Neural progenitor cell (in vitro differentiated cells): ENCODE data around the gene PXDC1. TPM values are rescaled to one million over a fixed set of nuclear protein-coding genes. Genes with fewer than 3 reads are reported as not detected.

Source experiments
- DNase-seq: peaks from one replicate; pipeline ENCODE4 v3.0.0-alpha.2; 2016; ENCODE audit warnings: low spot score
- H2AFZ ChIP-seq: fragments of 200-600 bp; sonication (generic); replicated peaks from 2 replicates; pipeline ENCODE4 v1.6.1; 2016; ENCODE audit warnings: antibody characterized with exemption
- H3F3A ChIP-seq: fragments of 200-600 bp; sonication (generic); 2 replicates; pipeline ENCODE4 v1.6.1; 2016; ENCODE audit warnings: antibody characterized with exemption, low read depth
- H3K27ac ChIP-seq: fragments of 200-600 bp; sonication (generic); 2 replicates; pipeline ENCODE4 v1.5.1; 2016; ENCODE audit warnings: mild to moderate bottlenecking
- H3K27me3 ChIP-seq: fragments of 200-600 bp; sonication (generic); 2 replicates; pipeline ENCODE4 v1.6.1; 2016; ENCODE audit warnings: mild to moderate bottlenecking, moderate library complexity
- H3K36me3 ChIP-seq: fragments of 200-600 bp; sonication (generic); 2 replicates; pipeline ENCODE4 v1.5.1; 2016
- H3K4me1 ChIP-seq: fragments of 200-600 bp; sonication (generic); 2 replicates; pipeline ENCODE4 v1.6.1; 2016; ENCODE audit warnings: mixed run types
- H3K4me2 ChIP-seq: fragments of 200-600 bp; sonication (generic); 2 replicates; pipeline ENCODE4 v1.6.1; 2016
- H3K4me3 ChIP-seq: fragments of 200-600 bp; sonication (generic); 2 replicates; pipeline ENCODE4 v1.5.1; 2016
- H3K79me2 ChIP-seq: fragments of 200-600 bp; sonication (generic); 2 replicates; pipeline ENCODE4 v1.6.1; 2016; ENCODE audit warnings: low read depth
- H3K9ac ChIP-seq: fragments of 200-600 bp; sonication (generic); 2 replicates; pipeline ENCODE4 v1.6.1; 2016
- H3K9me3 ChIP-seq: fragments of 200-600 bp; sonication (generic); 2 replicates; pipeline ENCODE4 v1.5.1; 2016; ENCODE audit warnings: low read depth
- H4K20me1 ChIP-seq: fragments of 200-600 bp; sonication (generic); 2 replicates; pipeline ENCODE4 v1.6.1; 2016; ENCODE audit warnings: low read depth
- H3K27ac Mint-ChIP-seq: 3 replicates; pipeline ENCODE4 v1.8.0; 2021; ENCODE audit warnings: mixed read lengths
- H3K27me3 Mint-ChIP-seq: 2 replicates; pipeline ENCODE4 v1.8.0; 2022; ENCODE audit warnings: low read depth, mild to moderate bottlenecking, inconsistent platforms, moderate library complexity, mixed read lengths; ENCODE audit not compliant: insufficient read depth
- H3K36me3 Mint-ChIP-seq: 3 replicates; pipeline ENCODE4 v1.8.0; 2021; ENCODE audit warnings: mixed read lengths
- H3K4me1 Mint-ChIP-seq: 3 replicates; pipeline ENCODE4 v1.8.0; 2021; ENCODE audit warnings: mixed read lengths
- H3K4me3 Mint-ChIP-seq: 3 replicates; pipeline ENCODE4 v1.8.0; 2021; ENCODE audit warnings: mild to moderate bottlenecking, moderate library complexity, mixed read lengths
- H3K9me3 Mint-ChIP-seq: 3 replicates; pipeline ENCODE4 v1.8.0; 2020; ENCODE audit warnings: mixed read lengths
- EZH2 ChIP-seq: fragments of 200-600 bp; sonication (generic); IDR thresholded peaks from 2 replicates; pipeline ENCODE4 v1.6.1; 2017; ENCODE audit warnings: antibody characterized with exemption, mild to moderate bottlenecking, moderate library complexity
- EZH2phosphoT487 ChIP-seq: fragments of 200-600 bp; sonication (generic); IDR thresholded peaks from 2 replicates; pipeline ENCODE4 v1.6.1; 2017; ENCODE audit warnings: antibody characterized with exemption
- total RNA-seq: library from RNA; depleted of rRNA; stranded (reverse); fragments of >200 nt; gene quantifications from 2 replicates; pipeline ENCODE4 v1.2.3, GENCODE V29; 2015; ENCODE audit warnings: low replicate concordance
- TF ChIP-seq, protein P1 (sequence below): fragments of 200-600 bp; sonication (generic); IDR thresholded peaks from 2 replicates; pipeline ENCODE4 v1.5.1; 2017; ENCODE audit warnings: antibody characterized with exemption, mild to moderate bottlenecking

The PXDC1 gene
- total RNA-seq, 1 donor from 2014 or later: 2.0 TPM

GRCh38 chr6:3753228-3753835, 1.8 kb upstream of the PXDC1 start:
- no peak overlapping the region for H3K27ac Mint-ChIP-seq
- DNase-seq: no peak
- peaks cover 17% of the 10 kb centered on the region for H3K27me3 Mint-ChIP-seq
- Histone ChIP-seq H3K9ac (no peak overlapping the region), H3F3A (peaks cover 19% of the 10 kb centered on the region), H3K4me1 (peaks cover 7% of the 10 kb centered on the region), H3K27ac (no peak overlapping the region), H4K20me1 (peaks cover 3% of the 10 kb centered on the region), H3K36me3 (no peaks in the 10 kb centered on the region), H3K9me3 (no peaks in the 10 kb centered on the region), H3K4me3 (no peak overlapping the region), H3K4me2 (no peak overlapping the region), H3K79me2 (no peaks in the 10 kb centered on the region), H2AFZ (no peak overlapping the region), H3K27me3 (peaks cover 79% of the 10 kb centered on the region)
- no peaks in the 10 kb centered on the region for H3K36me3 Mint-ChIP-seq
- H3K4me1 Mint-ChIP-seq: peaks cover 31% of the 10 kb centered on the region
- H3K4me3 Mint-ChIP-seq: peak overlapping the region; percentile 76
- TF ChIP-seq, protein P1, sequence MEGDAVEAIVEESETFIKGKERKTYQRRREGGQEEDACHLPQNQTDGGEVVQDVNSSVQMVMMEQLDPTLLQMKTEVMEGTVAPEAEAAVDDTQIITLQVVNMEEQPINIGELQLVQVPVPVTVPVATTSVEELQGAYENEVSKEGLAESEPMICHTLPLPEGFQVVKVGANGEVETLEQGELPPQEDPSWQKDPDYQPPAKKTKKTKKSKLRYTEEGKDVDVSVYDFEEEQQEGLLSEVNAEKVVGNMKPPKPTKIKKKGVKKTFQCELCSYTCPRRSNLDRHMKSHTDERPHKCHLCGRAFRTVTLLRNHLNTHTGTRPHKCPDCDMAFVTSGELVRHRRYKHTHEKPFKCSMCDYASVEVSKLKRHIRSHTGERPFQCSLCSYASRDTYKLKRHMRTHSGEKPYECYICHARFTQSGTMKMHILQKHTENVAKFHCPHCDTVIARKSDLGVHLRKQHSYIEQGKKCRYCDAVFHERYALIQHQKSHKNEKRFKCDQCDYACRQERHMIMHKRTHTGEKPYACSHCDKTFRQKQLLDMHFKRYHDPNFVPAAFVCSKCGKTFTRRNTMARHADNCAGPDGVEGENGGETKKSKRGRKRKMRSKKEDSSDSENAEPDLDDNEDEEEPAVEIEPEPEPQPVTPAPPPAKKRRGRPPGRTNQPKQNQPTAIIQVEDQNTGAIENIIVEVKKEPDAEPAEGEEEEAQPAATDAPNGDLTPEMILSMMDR: no peak
- TF ChIP-seq EZH2: no peak
- no peak for TF ChIP-seq EZH2phosphoT487
- no peaks in the 10 kb centered on the region for H3K9me3 Mint-ChIP-seq

DNA sequence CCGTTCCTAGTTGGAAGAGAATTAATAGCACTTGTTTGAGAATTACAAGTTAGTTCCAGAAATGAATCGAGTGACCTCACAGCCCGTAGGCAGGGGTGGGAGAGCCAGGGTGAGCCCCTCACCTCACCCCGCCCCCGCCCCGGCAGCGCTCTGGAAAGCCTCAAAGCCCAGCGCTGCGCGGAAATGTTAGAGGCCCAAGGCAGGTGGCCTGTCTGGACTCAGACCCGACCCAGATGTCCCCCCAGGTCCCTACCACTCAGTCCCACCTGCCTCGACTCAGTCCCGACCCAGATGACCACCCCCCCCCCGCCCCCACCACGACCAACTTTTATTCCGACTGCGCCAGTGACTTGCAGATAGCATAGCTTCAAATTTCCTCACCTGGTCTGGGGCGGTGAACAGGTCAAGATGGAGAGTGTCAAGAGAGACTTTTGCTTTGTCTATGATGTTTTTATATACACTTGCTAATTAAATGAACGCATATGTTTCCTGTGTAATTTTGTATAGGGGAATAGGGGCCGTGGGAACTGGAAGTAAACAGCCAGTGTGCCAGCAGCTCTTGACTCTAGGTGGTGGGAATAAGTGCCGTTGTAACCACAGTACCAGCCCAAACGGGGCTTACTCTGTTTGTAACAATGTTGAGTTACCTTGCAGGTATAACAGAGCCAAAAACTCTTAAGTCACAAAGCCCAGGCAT, 1.2 kb upstream of the PXDC1 start:
- Mint-ChIP-seq H3K36me3 (no peaks in the 10 kb centered on the region), H3K4me1 (peaks cover 38% of the 10 kb centered on the region), H3K27ac (no peak overlapping the region), H3K27me3 (peaks cover 17% of the 10 kb centered on the region), H3K4me3 (peak overlapping the region; percentile 79), H3K9me3 (no peaks in the 10 kb centered on the region)
- peak overlapping the region; percentile 57 for H3K4me3 ChIP-seq
- H3K79me2 ChIP-seq: no peaks in the 10 kb centered on the region
- no peak overlapping the region for H3K9ac ChIP-seq
- no peak for TF ChIP-seq EZH2
- TF ChIP-seq, protein P1: no peak
- TF ChIP-seq EZH2phosphoT487: no peak
- no peak for DNase-seq
- H3K36me3 ChIP-seq: no peaks in the 10 kb centered on the region
- peaks cover 3% of the 10 kb centered on the region for H4K20me1 ChIP-seq
- peaks cover 7% of the 10 kb centered on the region for H3K4me1 ChIP-seq
- no peaks in the 10 kb centered on the region for H3K9me3 ChIP-seq
- peak overlapping the region; percentile 86 for H3K4me2 ChIP-seq
- no peak overlapping the region for H3K27ac ChIP-seq
- H2AFZ ChIP-seq: peak overlapping the region; percentile 93
- H3F3A ChIP-seq: peaks cover 19% of the 10 kb centered on the region
- peaks cover 80% of the 10 kb centered on the region for H3K27me3 ChIP-seq

DNA sequence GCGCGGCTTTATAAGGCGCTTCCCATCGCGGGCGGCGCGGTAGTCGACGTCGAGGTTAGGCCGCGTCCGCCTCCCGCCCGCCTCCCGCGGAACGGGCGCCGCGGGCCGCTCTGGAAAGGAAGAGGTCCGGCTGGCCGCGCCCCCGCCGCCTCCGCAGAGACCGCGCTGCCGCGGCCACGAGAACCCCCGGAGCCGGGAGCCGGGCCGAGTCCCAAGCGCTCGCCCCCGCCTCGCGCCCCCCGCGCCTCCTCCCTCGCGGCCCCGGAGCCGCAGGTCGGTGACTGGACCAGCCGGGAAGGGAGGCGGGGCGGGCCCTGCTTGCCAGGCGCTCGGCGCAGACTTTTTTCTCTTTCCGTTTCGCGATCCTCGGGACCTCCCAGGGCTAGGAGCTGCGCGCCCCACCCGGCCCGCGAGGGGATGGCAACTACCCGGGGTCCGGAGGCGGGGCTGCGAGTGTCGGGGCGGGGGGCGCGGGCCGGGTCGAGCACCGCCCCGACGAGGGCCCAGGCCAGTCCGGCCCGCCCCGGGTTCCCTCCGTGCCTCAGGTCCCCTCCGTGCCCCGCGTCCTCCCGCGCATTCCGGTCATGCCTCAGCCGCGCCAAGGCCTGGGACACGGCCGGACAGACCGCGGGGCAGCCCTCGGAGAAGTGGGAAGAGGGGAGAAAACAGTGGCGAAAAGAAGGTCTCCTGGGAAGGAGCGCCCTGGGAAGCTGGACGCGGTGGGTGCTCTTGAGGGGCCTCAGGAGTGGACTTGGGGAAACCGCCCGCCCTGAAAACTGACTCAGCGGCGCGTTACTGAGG, 417 bp upstream of the PXDC1 start:
- H3K4me3 ChIP-seq: peak overlapping the region; percentile 57
- Mint-ChIP-seq H3K4me3 (peak overlapping the region; percentile 79), H3K9me3 (no peaks in the 10 kb centered on the region), H3K36me3 (no peaks in the 10 kb centered on the region), H3K27me3 (peaks cover 19% of the 10 kb centered on the region), H3K4me1 (peaks cover 38% of the 10 kb centered on the region), H3K27ac (no peak overlapping the region)
- TF ChIP-seq, protein P1: peak; percentile 38
- TF ChIP-seq EZH2: no peak
- H3K4me2 ChIP-seq: peak overlapping the region; percentile 86
- H4K20me1 ChIP-seq: peaks cover 3% of the 10 kb centered on the region
- no peaks in the 10 kb centered on the region for H3K36me3 ChIP-seq
- no peaks in the 10 kb centered on the region for H3K9me3 ChIP-seq
- peaks cover 19% of the 10 kb centered on the region for H3F3A ChIP-seq
- H3K27me3 ChIP-seq: peaks cover 84% of the 10 kb centered on the region
- peak overlapping the region; percentile 93 for H2AFZ ChIP-seq
- peaks cover 7% of the 10 kb centered on the region for H3K4me1 ChIP-seq
- peak; percentile 91 for DNase-seq
- H3K79me2 ChIP-seq: no peaks in the 10 kb centered on the region
- no peak overlapping the region for H3K9ac ChIP-seq
- H3K27ac ChIP-seq: no peak overlapping the region
